ENCODE results near the gene BRMS1. TPM values are rescaled to one million over a fixed set of nuclear protein-coding genes. Genes with fewer than 3 reads are reported as not detected.

Gene BRMS1
- total RNA-seq, 1 donor from 2014 or later: 56.9 TPM

GRCh38 chr11:66315921-66316811 is 28.7 kb downstream of the BRMS1 start:
- Mint-ChIP-seq H3K4me3 (no peak overlapping the region), H3K36me3 (ENCODE audit: low read depth) (peaks cover 2% of the 10 kb centered on the region), H3K27me3 (no peaks in the 10 kb centered on the region), H3K4me1 (peaks cover 56% of the 10 kb centered on the region), H3K27ac (peak overlapping the region; percentile 30), H3K9me3 (no peaks in the 10 kb centered on the region)
- DNase-seq (no peak), ATAC-seq (ENCODE audit: low read depth) (no peak)
- ChIA-PET POLR2A (interaction anchor here (0.6 to 2.3 kb wide), 14 partner anchors 23 to 484 kb away, joined by 3 to 9 read pairs (median 4); partner anchors contain the start of genes RBM4B, SF3B2, YIF1A and ZDHHC24), CTCF (no interaction called here)
- no peak for TF ChIP-seq CTCF (IDR thresholded peaks at IDR 0.05)
- intact Hi-C loops (cut with micrococcal nuclease): no loop called here

GRCh38 chr11:66315498-66315885 is 29.4 kb downstream of the BRMS1 start:
- Mint-ChIP-seq H3K4me1 (peaks cover 56% of the 10 kb centered on the region), H3K36me3 (ENCODE audit: low read depth) (peaks cover 2% of the 10 kb centered on the region), H3K27me3 (no peaks in the 10 kb centered on the region), H3K27ac (peak overlapping the region; percentile 30), H3K9me3 (no peaks in the 10 kb centered on the region), H3K4me3 (peak overlapping the region; percentile 6)
- no peak for DNase-seq
- CTCF ChIA-PET: no interaction called here
- ATAC-seq (ENCODE audit: low read depth): no peak
- intact Hi-C loops (cut with micrococcal nuclease): no loop called here
- POLR2A ChIA-PET: interaction anchor here (0.6 to 0.7 kb wide), 3 partner anchors 45 to 362 kb away, joined by 3 to 7 read pairs (median 4); partner anchors contain the start of gene RBM4B
- no peak for TF ChIP-seq CTCF (IDR thresholded peaks at IDR 0.05)

- Mint-ChIP-seq H3K4me1 (peaks cover 53% of the 10 kb centered on the region), H3K9me3 (no peaks in the 10 kb centered on the region), H3K4me3 (no peak overlapping the region), H3K27ac (no peak overlapping the region), H3K27me3 (no peaks in the 10 kb centered on the region), H3K36me3 (ENCODE audit: low read depth) (peaks cover 2% of the 10 kb centered on the region)
- ChIA-PET POLR2A (interaction anchor here (0.6 to 3.1 kb wide), 2 partner anchors 30 to 45 kb away, joined by 7 to 24 read pairs; partner anchors contain the start of gene BRMS1), CTCF (interaction anchor here (0.6 to 0.7 kb wide), 2 partner anchors 71 to 484 kb away, joined by 3 to 4 read pairs; no protein-coding TSS in a partner anchor)
- intact Hi-C loops (cut with micrococcal nuclease): no loop called here
- ATAC-seq (ENCODE audit: low read depth): no peak
- TF ChIP-seq CTCF (IDR thresholded peaks at IDR 0.05): no peak
- DNase-seq: no peak
These were observed 30.1 kb downstream of the BRMS1 start for GRCh38 chr11:66314561-66315497.

GRCh38 chr11:66314186-66314501 is 30.8 kb downstream of the BRMS1 start:
- Mint-ChIP-seq H3K27me3 (no peaks in the 10 kb centered on the region), H3K36me3 (ENCODE audit: low read depth) (peaks cover 2% of the 10 kb centered on the region), H3K4me1 (peaks cover 51% of the 10 kb centered on the region), H3K27ac (peak overlapping the region; percentile 30), H3K9me3 (no peaks in the 10 kb centered on the region), H3K4me3 (peak overlapping the region; percentile 28)
- DNase-seq (no peak), ATAC-seq (ENCODE audit: low read depth) (no peak)
- no peak for TF ChIP-seq CTCF (IDR thresholded peaks at IDR 0.05)
- ChIA-PET POLR2A (interaction anchor here (3.1 kb wide), 1 partner anchor 30 kb away, joined by 24 read pairs; the partner anchor contains the start of gene BRMS1), CTCF (interaction anchor here (0.6 to 5.1 kb wide), 3 partner anchors 17 to 485 kb away, joined by 3 to 67 read pairs (median 4); no protein-coding TSS in a partner anchor)
- intact Hi-C loops (cut with micrococcal nuclease): no loop called here
